Liver (tissue), 9 donors: ENCODE data around the gene RAMAC. TPM values are rescaled to one million over a fixed set of nuclear protein-coding genes. Genes with fewer than 3 reads are reported as not detected.

Experiments
- DNase-seq: peaks from one replicate; pipeline ENCODE4 v3.0.0-alpha.2; 2017; ENCODE audit warnings: low spot score
- H3K27ac ChIP-seq, 2 donors: one replicate each; pipeline ENCODE4 v1.7.0; 2013; ENCODE audit warnings: inconsistent platforms in 2 of 2, low read length in 2 of 2, control low read depth in 1 of 2, low read depth in 1 of 2, mild to moderate bottlenecking in 1 of 2
- H3K27me3 ChIP-seq, 4 donors: one replicate each; pipeline versions ENCODE4 v1.6.1 to v1.7.0; 2013; ENCODE audit warnings: low read length in 3 of 4, inconsistent platforms in 1 of 4, mild to moderate bottlenecking in 1 of 4, moderate library complexity in 1 of 4; ENCODE audit not compliant: control insufficient read depth in 4 of 4, insufficient read depth in 4 of 4
- H3K36me3 ChIP-seq, 4 donors: one replicate each; pipeline versions ENCODE4 v1.6.1 to v1.7.0; 2013; ENCODE audit warnings: low read length in 3 of 4, mild to moderate bottlenecking in 3 of 4, low read depth in 1 of 4, moderate library complexity in 1 of 4; ENCODE audit not compliant: control insufficient read depth in 4 of 4, insufficient read depth in 3 of 4
- H3K4me1 ChIP-seq, 4 donors: one replicate each; pipeline versions ENCODE4 v1.6.1 to v1.7.0; 2013; ENCODE audit warnings: low read length in 3 of 4, mild to moderate bottlenecking in 3 of 4, moderate library complexity in 1 of 4; ENCODE audit not compliant: control insufficient read depth in 4 of 4, insufficient read depth in 4 of 4
- H3K4me3 ChIP-seq, 3 donors: one replicate each; pipeline versions ENCODE4 v1.6.1 to v1.7.0; 2013; ENCODE audit warnings: low read length in 3 of 3, control low read depth in 1 of 3, low read depth in 1 of 3, mild to moderate bottlenecking in 1 of 3
- H3K9ac ChIP-seq, 2 donors: one replicate each; pipeline ENCODE4 v1.7.0; 2013; ENCODE audit warnings: low read length in 2 of 2, mild to moderate bottlenecking in 2 of 2, moderate library complexity in 2 of 2, control low read depth in 1 of 2, low read depth in 1 of 2
- H3K9me3 ChIP-seq, 4 donors: one replicate each; pipeline versions ENCODE4 v1.6.1 to v1.7.0; 2013; ENCODE audit warnings: low read length in 3 of 4; ENCODE audit not compliant: control insufficient read depth in 4 of 4
- EGR1 ChIP-seq, 2 donors: IDR thresholded peaks; 2 replicates each; pipeline ENCODE4 v1.6.1; 2016 to 2018; ENCODE audit warnings: antibody characterized with exemption in 2 of 2, low read depth in 2 of 2
- FOXA1 ChIP-seq: IDR thresholded peaks from 2 replicates; pipeline ENCODE4 v1.6.1; 2016; ENCODE audit warnings: antibody characterized with exemption
- FOXA2 ChIP-seq: IDR thresholded peaks from 2 replicates; pipeline ENCODE4 v1.6.1; 2016; ENCODE audit warnings: antibody characterized with exemption
- GABPA ChIP-seq, 2 donors: IDR thresholded peaks in 1 of 2; conservative IDR thresholded peaks in 1 of 2; 2 replicates each; pipeline ENCODE4 v1.6.1; 2016; ENCODE audit warnings: antibody characterized with exemption in 2 of 2, mild to moderate bottlenecking in 1 of 2, moderate library complexity in 1 of 2
- HNF4A ChIP-seq, 2 donors: conservative IDR thresholded peaks; 2 replicates each; pipeline ENCODE4 v1.6.1; 2016; ENCODE audit warnings: antibody characterized with exemption in 2 of 2, mild to moderate bottlenecking in 2 of 2
- HNF4G ChIP-seq: IDR thresholded peaks from 2 replicates; pipeline ENCODE4 v1.6.1; 2016; ENCODE audit warnings: antibody characterized with exemption
- JUND ChIP-seq, 2 donors: IDR thresholded peaks; 2 replicates each; pipeline ENCODE4 v1.6.1; 2016; ENCODE audit warnings: antibody characterized with exemption in 2 of 2
- NR2F2 ChIP-seq: IDR thresholded peaks from 2 replicates; pipeline ENCODE4 v1.6.1; 2016; ENCODE audit warnings: antibody characterized with exemption
- RAD21 ChIP-seq, 2 donors: IDR thresholded peaks; 2 replicates each; pipeline ENCODE4 v1.6.1; 2016; ENCODE audit warnings: antibody characterized with exemption in 2 of 2, mild to moderate bottlenecking in 2 of 2
- RXRA ChIP-seq, 2 donors: IDR thresholded peaks; 2 replicates each; pipeline ENCODE4 v1.6.1; 2017 to 2018; ENCODE audit warnings: antibody characterized with exemption in 2 of 2, mild to moderate bottlenecking in 1 of 2
- SP1 ChIP-seq: IDR thresholded peaks from 2 replicates; pipeline ENCODE4 v1.6.1; 2018; ENCODE audit warnings: antibody characterized with exemption, mild to moderate bottlenecking
- TAF1 ChIP-seq: conservative IDR thresholded peaks from 2 replicates; pipeline ENCODE4 v1.6.1; 2016; ENCODE audit warnings: antibody characterized with exemption, mild to moderate bottlenecking
- YY1 ChIP-seq: IDR thresholded peaks from 2 replicates; pipeline ENCODE4 v1.6.1; 2016; ENCODE audit warnings: antibody characterized with exemption, mild to moderate bottlenecking
- WGBS: extraction: QIAGEN DNeasy Blood & Tissue Kit; methylation state at CpG from one replicate; pipeline ENCODE4 v1.1.7; 2013; 5-methylcytosine and 5-hydroxymethylcytosine counted together
- polyA plus RNA-seq, 2 donors: library from polyadenylated mRNA; stranded (reverse) in 1 of 2; unstranded in 1 of 2; fragments of 200-250 nt in 1 of 2; fragments of >200 nt in 1 of 2; fragmentation: Nextera tagmentation in 1 of 2; extraction: Ambion mirVana in 1 of 2; gene quantifications; one replicate each; pipeline versions ENCODE4 v1.2.1 to v1.2.3, GENCODE V29; 2013 to 2015
- total RNA-seq, 2 donors: library from RNA; depleted of rRNA; stranded (reverse); fragments of >200 nt; gene quantifications; one replicate each; pipeline ENCODE4 v1.2.3, GENCODE V29; 2014
- TF ChIP-seq, protein P1 (sequence below): IDR thresholded peaks from 2 replicates; pipeline ENCODE4 v1.6.1; 2016; ENCODE audit warnings: antibody characterized with exemption
- TF ChIP-seq, protein P2 (sequence below): IDR thresholded peaks from 2 replicates; pipeline ENCODE4 v1.6.1; 2016; ENCODE audit warnings: antibody characterized with exemption
- TF ChIP-seq, protein P3 (sequence below): IDR thresholded peaks from 2 replicates; pipeline ENCODE4 v1.6.1; 2016; ENCODE audit warnings: antibody characterized with exemption
- TF ChIP-seq, protein P4 (sequence below): fragments of 150-350 bp; IDR thresholded peaks from 2 replicates; pipeline ENCODE4 v1.5.1; 2017; ENCODE audit warnings: improper control_type of control experiment, low read depth, low read length; ENCODE audit not compliant: missing input control
- TF ChIP-seq, protein P5 (sequence below): IDR thresholded peaks from 2 replicates; pipeline ENCODE4 v1.6.1; 2016; ENCODE audit warnings: antibody characterized with exemption, mild to moderate bottlenecking
- donor health status: healthy.
- donor health status: healthy.
- donor health status: healthy.
- donor health status: healthy.
- donor health status: healthy.

Gene RAMAC
- total and polyA plus RNA-seq, 4 donors, result 10.0 to 26.1 (median 16.6) TPM

DNA sequence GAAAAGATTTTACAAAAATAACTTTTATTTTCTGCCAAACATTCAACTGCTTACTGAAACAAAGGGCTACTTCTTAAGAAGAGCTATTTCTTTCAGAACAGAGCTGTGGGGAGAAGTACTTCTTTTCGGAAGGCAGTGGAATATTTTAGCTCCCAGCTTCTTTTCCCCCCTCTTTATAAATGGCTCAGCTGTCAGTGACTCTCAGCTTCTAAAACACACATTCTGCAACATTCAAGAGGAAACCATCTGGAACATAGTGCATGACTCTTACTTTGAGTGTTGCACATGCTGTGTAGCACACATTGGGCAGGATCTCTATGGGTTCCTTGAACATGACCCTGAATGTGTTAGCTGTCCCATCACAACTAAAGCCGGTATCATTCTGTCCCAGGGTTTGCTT, 32.4 kb downstream of the RAMAC start:
- Histone ChIP-seq H3K9me3 (no peaks in the 10 kb centered on the region), H3K36me3 (peaks cover 2 to 32% (median 14%) of the 10 kb centered on the region in 4 donors), H3K4me1 (no peaks in the 10 kb centered on the region), H3K9ac (no peak overlapping the region), H3K27ac (no peak overlapping the region), H3K27me3 (no peaks in the 10 kb centered on the region), H3K4me3 (no peak overlapping the region)
- TF ChIP-seq NR2F2, result no peak
- TF ChIP-seq JUND (IDR thresholded peaks at IDR 0.05), result no peak
- TF ChIP-seq RAD21 (IDR thresholded peaks at IDR 0.05), result no peak
- TF ChIP-seq, protein P1, sequence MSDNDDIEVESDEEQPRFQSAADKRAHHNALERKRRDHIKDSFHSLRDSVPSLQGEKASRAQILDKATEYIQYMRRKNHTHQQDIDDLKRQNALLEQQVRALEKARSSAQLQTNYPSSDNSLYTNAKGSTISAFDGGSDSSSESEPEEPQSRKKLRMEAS, result no peak
- no peak for TF ChIP-seq EGR1 (IDR thresholded peaks at IDR 0.05; ENCODE audit: low read depth in 2 of 2)
- no peak for TF ChIP-seq HNF4A (conservative IDR thresholded peaks at IDR 0.05)
- no peak for TF ChIP-seq RXRA (IDR thresholded peaks at IDR 0.05)
- TF ChIP-seq, protein P2, sequence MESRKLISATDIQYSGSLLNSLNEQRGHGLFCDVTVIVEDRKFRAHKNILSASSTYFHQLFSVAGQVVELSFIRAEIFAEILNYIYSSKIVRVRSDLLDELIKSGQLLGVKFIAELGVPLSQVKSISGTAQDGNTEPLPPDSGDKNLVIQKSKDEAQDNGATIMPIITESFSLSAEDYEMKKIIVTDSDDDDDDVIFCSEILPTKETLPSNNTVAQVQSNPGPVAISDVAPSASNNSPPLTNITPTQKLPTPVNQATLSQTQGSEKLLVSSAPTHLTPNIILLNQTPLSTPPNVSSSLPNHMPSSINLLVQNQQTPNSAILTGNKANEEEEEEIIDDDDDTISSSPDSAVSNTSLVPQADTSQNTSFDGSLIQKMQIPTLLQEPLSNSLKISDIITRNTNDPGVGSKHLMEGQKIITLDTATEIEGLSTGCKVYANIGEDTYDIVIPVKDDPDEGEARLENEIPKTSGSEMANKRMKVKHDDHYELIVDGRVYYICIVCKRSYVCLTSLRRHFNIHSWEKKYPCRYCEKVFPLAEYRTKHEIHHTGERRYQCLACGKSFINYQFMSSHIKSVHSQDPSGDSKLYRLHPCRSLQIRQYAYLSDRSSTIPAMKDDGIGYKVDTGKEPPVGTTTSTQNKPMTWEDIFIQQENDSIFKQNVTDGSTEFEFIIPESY, result no peak
- TF ChIP-seq, protein P3, sequence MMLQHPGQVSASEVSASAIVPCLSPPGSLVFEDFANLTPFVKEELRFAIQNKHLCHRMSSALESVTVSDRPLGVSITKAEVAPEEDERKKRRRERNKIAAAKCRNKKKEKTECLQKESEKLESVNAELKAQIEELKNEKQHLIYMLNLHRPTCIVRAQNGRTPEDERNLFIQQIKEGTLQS, result no peak
- no peak for TF ChIP-seq YY1
- no peak for TF ChIP-seq HNF4G
- no peak for TF ChIP-seq FOXA1
- TF ChIP-seq, protein P4, sequence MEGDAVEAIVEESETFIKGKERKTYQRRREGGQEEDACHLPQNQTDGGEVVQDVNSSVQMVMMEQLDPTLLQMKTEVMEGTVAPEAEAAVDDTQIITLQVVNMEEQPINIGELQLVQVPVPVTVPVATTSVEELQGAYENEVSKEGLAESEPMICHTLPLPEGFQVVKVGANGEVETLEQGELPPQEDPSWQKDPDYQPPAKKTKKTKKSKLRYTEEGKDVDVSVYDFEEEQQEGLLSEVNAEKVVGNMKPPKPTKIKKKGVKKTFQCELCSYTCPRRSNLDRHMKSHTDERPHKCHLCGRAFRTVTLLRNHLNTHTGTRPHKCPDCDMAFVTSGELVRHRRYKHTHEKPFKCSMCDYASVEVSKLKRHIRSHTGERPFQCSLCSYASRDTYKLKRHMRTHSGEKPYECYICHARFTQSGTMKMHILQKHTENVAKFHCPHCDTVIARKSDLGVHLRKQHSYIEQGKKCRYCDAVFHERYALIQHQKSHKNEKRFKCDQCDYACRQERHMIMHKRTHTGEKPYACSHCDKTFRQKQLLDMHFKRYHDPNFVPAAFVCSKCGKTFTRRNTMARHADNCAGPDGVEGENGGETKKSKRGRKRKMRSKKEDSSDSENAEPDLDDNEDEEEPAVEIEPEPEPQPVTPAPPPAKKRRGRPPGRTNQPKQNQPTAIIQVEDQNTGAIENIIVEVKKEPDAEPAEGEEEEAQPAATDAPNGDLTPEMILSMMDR, result no peak
- TF ChIP-seq, protein P5, sequence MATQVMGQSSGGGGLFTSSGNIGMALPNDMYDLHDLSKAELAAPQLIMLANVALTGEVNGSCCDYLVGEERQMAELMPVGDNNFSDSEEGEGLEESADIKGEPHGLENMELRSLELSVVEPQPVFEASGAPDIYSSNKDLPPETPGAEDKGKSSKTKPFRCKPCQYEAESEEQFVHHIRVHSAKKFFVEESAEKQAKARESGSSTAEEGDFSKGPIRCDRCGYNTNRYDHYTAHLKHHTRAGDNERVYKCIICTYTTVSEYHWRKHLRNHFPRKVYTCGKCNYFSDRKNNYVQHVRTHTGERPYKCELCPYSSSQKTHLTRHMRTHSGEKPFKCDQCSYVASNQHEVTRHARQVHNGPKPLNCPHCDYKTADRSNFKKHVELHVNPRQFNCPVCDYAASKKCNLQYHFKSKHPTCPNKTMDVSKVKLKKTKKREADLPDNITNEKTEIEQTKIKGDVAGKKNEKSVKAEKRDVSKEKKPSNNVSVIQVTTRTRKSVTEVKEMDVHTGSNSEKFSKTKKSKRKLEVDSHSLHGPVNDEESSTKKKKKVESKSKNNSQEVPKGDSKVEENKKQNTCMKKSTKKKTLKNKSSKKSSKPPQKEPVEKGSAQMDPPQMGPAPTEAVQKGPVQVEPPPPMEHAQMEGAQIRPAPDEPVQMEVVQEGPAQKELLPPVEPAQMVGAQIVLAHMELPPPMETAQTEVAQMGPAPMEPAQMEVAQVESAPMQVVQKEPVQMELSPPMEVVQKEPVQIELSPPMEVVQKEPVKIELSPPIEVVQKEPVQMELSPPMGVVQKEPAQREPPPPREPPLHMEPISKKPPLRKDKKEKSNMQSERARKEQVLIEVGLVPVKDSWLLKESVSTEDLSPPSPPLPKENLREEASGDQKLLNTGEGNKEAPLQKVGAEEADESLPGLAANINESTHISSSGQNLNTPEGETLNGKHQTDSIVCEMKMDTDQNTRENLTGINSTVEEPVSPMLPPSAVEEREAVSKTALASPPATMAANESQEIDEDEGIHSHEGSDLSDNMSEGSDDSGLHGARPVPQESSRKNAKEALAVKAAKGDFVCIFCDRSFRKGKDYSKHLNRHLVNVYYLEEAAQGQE, result no peak
- no peak for TF ChIP-seq FOXA2
- TF ChIP-seq GABPA (IDR thresholded peaks at IDR 0.05 in 1 of 2, conservative IDR thresholded peaks at IDR 0.05 in 1 of 2), result no peak
- no peak for TF ChIP-seq TAF1
- TF ChIP-seq SP1, result no peak
- 98% methylated on average over 2 of the region's 2 CpGs for WGBS
- DNase-seq, result no peak
